TTC549 (cell line): ENCODE data around the gene INSL3.
"Not testable (repeated sequence)": the region's sequence is repeated elsewhere in the genome, so short reads cannot be mapped to it uniquely, and the experiment has no call there.

Experiments used
- FAIRE-seq: peaks from 2 replicates; lab custom pipeline; 2012; peaks lifted over from hg19 to GRCh38; lab: Jason Lieb, UNC

The INSL3 gene

GRCh38 chr19:17812099-17812498, 9.2 kb downstream of the INSL3 start:
- FAIRE-seq = no peak

- no peak for FAIRE-seq
These were observed 9.6 kb downstream of the INSL3 start for GRCh38 chr19:17811681-17812080.

GRCh38 chr19:17811103-17811502, 10.2 kb downstream of the INSL3 start:
- no peak for FAIRE-seq

- no peak for FAIRE-seq
These were observed 13.5 kb downstream of the INSL3 start for GRCh38 chr19:17807731-17808316.

- no peak for FAIRE-seq
These were observed 14.4 kb downstream of the INSL3 start for GRCh38 chr19:17806945-17807344.

- FAIRE-seq = no peak
These were observed 15.9 kb downstream of the INSL3 start for GRCh38 chr19:17805427-17805826.

- no peak for FAIRE-seq
These were observed 17.9 kb downstream of the INSL3 start for GRCh38 chr19:17803264-17803896.

- FAIRE-seq = no peak
These were observed 19.0 kb downstream of the INSL3 start for GRCh38 chr19:17802137-17802858.

GRCh38 chr19:17798599-17798998, 22.7 kb downstream of the INSL3 start:
- not testable (repeated sequence) for FAIRE-seq

GRCh38 chr19:17797424-17798201, 23.7 kb downstream of the INSL3 start:
- FAIRE-seq = no peak

- FAIRE-seq = no peak
These were observed 24.4 kb downstream of the INSL3 start for GRCh38 chr19:17796838-17797423.

- FAIRE-seq = no peak
These were observed 25.1 kb downstream of the INSL3 start for GRCh38 chr19:17796013-17796837.

- no peak for FAIRE-seq
These were observed 25.8 kb downstream of the INSL3 start for GRCh38 chr19:17795495-17795856.

- FAIRE-seq = no peak
These were observed 26.4 kb downstream of the INSL3 start, which contains the start of gene B3GNT3 for GRCh38 chr19:17794731-17795494. B3GNT3 (plus strand) TSS chr19:17795138; CDS start chr19:17807808, 12,670 bp downstream.

- FAIRE-seq = no peak
These were observed 26.9 kb downstream of the INSL3 start for GRCh38 chr19:17794412-17794730.

- no peak for FAIRE-seq
These were observed 31.1 kb downstream of the INSL3 start for GRCh38 chr19:17790059-17790780.

GRCh38 chr19:17788632-17789031, 32.7 kb downstream of the INSL3 start:
- no peak for FAIRE-seq

GRCh38 chr19:17787274-17787913, 33.9 kb downstream of the INSL3 start:
- FAIRE-seq = no peak

GRCh38 chr19:17784201-17785008, 36.9 kb downstream of the INSL3 start:
- peak; percentile 68 for FAIRE-seq
